ENCODE data around the gene FBXL7. TPM values are rescaled to one million over a fixed set of nuclear protein-coding genes. Genes with fewer than 3 reads are reported as not detected.

FBXL7 gene
- total RNA-seq, 4 donors from 2014 or later, result 9.5 to 25.2 (median 16.0) TPM

DNA sequence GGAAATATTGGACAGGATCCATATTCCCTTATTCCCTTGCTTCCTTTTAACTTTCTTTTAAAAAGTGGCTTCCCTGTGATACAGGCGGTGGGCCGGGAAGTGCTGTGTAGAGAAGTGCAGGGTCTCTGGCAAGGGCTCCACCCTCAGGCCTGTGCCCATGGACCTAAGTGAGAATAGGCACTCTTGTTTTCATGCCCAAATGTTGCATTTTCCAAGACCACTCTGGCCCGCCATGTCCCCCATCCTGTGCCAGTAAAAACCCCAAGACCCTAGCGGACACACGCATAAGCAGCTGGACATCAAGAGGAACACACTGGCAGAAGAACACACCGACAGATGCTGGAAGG is 193.4 kb downstream of the FBXL7 start:
- TF ChIP-seq, protein P1, sequence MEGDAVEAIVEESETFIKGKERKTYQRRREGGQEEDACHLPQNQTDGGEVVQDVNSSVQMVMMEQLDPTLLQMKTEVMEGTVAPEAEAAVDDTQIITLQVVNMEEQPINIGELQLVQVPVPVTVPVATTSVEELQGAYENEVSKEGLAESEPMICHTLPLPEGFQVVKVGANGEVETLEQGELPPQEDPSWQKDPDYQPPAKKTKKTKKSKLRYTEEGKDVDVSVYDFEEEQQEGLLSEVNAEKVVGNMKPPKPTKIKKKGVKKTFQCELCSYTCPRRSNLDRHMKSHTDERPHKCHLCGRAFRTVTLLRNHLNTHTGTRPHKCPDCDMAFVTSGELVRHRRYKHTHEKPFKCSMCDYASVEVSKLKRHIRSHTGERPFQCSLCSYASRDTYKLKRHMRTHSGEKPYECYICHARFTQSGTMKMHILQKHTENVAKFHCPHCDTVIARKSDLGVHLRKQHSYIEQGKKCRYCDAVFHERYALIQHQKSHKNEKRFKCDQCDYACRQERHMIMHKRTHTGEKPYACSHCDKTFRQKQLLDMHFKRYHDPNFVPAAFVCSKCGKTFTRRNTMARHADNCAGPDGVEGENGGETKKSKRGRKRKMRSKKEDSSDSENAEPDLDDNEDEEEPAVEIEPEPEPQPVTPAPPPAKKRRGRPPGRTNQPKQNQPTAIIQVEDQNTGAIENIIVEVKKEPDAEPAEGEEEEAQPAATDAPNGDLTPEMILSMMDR (IDR thresholded peaks at IDR 0.05; ENCODE audit: low read depth), result no peak

DNA sequence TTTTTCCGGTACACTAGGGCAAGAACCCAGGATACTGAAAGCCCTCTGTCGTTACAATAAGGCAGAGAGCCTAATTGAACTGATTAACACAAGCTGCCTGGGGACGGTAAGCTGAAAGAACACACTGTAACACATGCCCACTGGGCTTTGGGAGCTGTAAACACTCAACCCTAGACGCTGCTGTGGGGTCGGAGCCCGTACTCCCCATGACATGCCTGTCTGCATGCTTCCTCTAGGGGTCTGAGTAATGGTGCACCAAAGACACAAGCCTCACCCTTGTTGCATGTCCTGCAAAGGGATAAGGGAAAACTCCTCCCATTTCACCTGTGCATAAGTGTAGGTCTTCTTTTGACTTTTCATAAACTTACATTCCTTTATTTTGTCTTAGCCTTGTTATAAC is 194.0 kb downstream of the FBXL7 start:
- TF ChIP-seq, protein P1 (IDR thresholded peaks at IDR 0.05; ENCODE audit: low read depth), result no peak

DNA sequence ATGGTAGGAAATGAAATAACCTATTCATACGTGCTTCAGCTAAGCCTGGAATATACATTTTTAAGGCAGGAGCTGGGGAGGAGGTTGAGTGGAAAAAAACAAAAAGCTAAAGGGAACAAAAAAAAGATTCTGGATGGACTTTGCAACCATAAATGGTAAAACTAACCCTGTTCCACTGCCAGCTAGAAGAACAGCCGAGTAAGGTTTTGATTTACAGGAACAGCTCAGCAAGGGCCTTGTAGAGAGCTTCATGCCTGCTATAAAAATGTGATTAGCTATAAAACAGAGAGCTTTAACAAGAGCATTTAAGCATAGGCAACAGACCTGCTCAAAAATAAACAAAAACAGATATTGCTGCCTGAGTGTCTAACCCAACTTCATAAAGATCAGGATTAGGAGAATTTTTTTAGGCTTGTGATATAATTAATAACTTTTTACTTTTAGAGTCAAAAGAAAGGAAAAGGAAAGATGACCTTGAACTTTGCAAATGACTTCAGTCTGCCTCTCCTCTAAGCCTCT is 194.8 kb downstream of the FBXL7 start:
- TF ChIP-seq, protein P1 (IDR thresholded peaks at IDR 0.05; ENCODE audit: low read depth), result no peak

DNA sequence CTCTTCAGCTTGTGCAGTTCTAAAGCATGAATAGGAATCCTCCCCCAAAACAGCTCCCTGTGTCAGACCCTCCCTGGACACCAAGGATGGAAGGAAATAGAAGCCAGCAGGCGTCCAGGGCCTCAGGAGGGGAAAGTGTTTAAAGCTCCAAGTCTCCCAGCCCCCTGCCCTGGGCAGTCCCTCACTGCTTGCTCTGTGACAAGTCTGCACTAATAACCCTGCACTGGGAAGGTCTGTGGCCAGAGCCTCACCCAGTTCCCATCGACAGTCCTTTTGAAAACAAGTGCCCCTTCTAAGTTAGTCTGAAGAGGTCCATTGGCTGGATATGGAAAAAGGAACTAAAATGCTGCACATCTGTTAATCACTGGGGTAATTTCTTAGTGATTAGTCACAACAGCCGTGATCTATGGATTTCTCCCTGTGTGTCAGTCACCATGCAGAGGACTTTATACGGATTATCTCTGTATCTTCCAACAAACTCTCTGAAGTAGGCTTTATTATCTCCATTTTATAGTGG is 195.3 kb downstream of the FBXL7 start:
- TF ChIP-seq, protein P1 (IDR thresholded peaks at IDR 0.05; ENCODE audit: low read depth), result no peak

DNA sequence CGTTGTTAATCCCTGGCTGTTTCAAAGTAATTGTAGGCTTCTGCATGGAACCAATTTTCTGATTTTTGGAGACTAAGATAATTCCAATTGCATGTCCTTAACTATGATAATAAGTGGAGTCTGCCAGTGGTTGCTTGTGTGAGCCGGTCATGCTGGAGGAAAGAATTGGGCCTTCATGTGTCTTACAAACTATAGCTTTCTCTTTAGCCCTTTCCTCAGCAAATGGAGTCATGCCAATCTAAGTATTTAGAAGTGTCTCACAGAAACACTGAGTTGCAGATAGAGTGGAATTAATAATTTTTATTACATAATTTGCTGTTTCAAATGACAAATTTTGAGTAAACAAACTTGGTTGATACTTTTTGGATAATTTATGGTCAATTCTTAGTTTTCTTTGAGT is 200.4 kb downstream of the FBXL7 start:
- TF ChIP-seq, protein P1 (IDR thresholded peaks at IDR 0.05; ENCODE audit: low read depth), result no peak

DNA sequence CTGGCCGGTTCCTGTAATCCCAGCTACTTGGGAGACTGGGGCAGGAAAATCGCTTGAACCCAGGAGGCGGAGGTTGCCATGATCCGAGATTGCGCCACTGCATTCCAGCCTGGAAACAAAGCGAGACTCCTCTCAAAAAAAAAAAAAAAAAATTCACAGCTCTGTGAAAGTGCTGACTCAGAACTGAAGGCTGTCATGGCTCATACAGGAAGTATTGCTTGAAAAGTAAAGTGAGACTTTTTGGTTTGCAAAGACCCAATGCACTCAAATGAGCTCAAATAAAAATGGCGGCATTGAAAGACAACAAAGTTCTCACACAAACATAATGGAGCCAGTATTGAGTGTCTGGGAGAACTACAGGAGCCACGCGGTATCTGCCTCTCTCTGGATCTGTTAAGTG is 202.1 kb downstream of the FBXL7 start:
- TF ChIP-seq, protein P1 (IDR thresholded peaks at IDR 0.05; ENCODE audit: low read depth), result no peak

DNA sequence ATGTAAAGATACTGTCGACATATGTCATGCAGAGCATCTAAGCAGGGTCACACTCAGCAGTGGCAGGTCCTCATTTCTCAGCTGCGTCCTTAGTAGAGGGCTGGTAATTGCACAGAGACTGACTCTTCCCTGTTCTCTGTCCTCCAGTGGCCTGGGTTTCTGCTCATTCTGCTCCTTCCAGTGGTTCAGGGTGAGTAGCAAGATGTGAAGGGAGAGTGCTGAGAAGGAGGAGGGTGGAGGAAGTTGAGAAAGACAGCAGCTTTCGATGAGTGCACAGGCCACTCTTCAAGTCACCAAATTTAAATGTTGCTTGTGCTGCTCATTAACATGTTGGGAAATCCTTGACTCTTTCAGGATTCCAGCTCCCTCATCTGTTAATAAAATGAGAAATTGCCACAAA is 203.9 kb downstream of the FBXL7 start:
- TF ChIP-seq, protein P1 (IDR thresholded peaks at IDR 0.05; ENCODE audit: low read depth), result no peak

Data from subcutaneous adipose tissue (tissue), 4 donors.